Stimulated activated CD8-positive, alpha-beta memory T cell treated with anti-CD3 and anti-CD28 coated beads, Interleukin-15, amount 100 ng/mL, for 4 hours (primary cell): Measurements from ENCODE around the gene SH2B3.
"Not testable (repeated sequence)": the region's sequence is repeated elsewhere in the genome, so short reads cannot be mapped to it uniquely, and the experiment has no call there.

Experiments
- DNase-seq, 2 donors: peaks; one replicate each; pipeline ENCODE4 v3.0.0-alpha.2; 2020; ENCODE audit warnings: low read depth in 2 of 2

SH2B3 gene

DNA sequence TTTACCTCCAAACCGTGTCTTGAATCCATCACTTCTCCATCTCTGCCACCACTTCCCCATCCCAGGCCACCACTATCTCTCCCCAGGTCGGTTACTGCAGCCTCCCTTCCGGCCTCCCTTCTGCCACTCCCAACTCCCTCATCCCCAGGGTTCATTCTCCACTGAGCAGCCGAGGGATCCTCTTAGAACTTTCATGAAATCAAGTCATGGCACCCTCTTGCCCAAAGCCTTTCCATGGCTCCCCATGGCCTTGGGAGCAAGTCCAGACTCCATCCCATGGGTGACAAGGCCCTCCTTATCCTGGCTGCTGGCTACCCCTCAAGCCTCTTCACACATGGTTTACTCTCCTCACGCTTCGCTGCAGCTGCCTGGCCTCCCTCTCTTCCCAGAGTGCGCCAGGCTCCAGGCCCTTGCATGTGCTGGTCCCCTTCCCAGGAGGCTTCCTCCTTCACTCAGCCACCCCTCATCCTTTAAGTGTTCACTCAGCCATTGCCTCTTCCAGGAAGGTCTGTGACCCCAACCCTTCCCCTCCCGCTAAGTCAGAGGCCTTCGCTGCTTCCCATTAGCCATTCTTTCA lies 17.9 kb upstream of the SH2B3 start:
- DNase-seq: no peak

DNA sequence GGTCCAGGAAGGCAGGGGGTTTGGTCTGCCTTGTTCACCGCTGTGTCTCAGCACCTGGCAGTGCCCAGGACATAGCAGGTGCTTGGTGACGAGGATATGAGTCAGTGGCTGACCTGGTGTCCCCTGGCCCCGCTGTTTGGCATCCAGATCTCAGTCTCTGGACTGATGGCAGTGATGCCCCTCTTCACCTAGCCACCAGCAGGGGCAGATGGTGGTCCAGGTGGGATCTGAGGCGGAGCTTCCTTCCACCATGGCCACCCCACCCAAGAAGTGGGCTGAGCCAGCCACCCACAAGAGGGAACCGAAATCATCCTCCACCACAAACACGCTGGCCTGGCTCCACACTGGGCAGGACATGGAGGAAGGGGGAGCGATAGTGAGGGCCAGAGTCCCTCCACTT lies 16.1 kb upstream of the SH2B3 start:
- no peak for DNase-seq

DNA sequence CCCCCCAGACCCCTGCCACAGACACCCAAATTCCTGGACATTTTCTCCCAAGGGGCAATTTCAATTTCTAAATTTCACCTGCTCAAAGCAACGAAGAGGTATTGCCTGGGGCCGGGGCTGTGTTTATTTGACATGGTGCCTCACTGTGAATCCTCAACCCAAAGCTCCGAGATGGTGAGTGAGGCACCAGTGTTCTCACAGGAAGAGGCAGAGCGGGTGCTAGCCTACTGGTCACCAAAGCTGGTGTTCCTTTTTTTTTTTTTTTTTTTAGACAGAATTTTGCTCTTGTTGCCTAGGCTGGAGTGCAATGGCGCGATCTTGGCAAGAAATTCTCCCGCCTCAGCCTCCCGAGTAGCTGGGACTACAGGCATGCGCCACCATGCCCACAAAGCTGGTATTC lies 14.8 kb upstream of the SH2B3 start:
- no peak for DNase-seq

DNA sequence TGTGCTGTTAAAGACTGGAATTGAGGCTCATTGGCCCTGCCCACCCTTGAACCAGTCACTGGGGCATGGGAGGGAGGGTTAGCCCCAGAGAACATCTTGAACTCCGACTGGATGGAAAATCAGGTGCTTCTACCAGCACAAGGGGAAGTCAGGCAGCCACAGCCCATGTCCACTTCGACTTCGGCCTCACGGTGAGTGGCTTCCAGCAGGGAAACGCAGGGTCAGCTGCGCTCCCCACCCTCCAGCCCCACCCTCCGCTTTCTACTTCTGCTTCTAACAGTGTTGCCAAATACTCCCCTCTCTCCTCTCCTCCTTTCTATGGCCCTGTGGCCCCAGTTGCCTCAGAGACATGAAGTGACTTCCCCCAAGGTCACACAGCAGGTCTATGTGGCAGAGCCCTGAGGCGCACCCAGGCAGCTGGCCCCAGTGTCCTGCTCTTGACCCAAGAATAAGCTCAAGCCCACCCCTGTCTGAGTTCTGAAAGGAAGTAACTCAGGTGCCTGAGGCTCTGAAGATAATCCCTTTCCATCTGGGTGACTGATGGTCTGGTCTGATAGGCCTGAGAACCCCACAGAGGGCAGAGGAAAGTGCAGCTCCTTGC lies 11.9 kb upstream of the SH2B3 start:
- DNase-seq: no peak

DNA sequence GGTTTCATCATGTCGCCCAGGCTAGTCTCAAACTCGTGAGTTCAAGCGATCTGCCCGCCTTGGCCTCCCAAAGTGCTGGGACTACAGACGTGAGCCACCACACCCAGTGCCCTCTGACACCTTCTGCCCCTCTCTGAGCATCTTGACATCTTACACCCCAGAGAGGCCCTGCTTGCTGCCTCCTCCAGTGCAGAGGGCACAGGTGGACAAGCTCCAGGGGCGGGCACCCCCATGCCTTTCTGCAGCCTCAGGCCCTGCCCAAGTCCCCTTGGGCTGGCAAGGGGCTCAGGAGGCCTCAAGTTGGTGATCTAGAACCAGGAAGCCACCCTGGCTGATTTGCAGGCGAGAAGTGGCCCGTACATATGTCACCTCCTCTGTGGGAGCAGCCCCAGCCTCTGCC lies 11.2 kb upstream of the SH2B3 start:
- DNase-seq: no peak

DNA sequence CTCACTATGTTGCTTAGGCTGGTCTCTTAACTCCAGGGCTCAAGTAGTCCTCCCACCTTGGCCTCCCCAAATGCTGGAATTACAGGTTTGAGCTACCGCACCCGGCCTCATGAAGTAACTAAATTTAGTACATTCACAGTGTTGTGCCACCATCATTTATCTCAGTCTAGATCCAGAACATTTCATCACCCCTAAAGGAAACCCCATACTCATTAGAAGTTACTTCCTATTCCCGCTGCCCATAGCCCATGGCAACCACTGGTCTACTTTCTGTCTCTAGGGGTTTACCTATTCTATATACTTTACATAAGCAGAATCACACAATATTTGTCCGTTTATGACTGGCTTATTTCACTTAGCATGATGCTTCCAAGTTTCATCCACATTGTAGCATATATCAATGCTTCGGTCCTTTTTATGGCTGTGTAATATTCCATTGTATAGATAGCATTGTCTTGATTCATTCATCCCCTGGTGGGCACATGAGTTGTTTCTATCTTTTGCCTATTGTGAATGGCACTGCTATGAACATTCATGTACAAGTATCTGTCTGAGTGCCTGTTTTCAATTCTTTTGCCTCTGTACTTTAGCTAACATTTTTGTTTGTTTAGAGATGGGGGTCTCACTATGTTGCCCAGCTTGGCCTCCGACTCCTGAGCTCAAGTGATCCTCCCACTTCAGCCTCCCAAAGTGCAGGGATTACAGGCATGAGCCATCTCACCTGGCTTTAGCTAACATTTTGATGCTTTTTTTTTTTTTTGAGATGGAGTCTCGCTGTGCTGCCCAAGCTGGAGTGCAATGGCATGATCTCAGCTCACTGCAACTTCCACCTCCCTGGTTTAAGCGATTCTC lies 10.2 kb upstream of the SH2B3 start:
- DNase-seq: no peak

DNA sequence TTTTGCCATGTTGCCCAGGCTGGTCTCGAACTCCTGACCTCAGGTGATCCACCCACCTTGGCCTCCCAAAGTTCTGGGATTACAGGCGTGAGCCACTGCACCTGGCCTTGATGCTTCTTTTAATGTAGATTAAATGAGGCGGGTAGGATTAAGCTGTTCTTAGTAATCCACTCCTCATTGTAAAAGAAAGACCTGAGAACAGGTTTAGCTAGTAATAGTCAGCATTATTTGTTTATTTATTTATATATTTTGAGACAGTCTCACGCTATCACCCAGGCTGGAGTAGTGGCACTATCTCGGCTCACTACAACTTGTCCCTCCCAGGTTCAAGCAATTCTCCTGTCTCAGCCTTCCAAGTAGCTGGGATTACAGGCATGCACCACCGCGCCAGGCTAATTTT lies 9.5 kb upstream of the SH2B3 start:
- not testable (repeated sequence) for DNase-seq

DNA sequence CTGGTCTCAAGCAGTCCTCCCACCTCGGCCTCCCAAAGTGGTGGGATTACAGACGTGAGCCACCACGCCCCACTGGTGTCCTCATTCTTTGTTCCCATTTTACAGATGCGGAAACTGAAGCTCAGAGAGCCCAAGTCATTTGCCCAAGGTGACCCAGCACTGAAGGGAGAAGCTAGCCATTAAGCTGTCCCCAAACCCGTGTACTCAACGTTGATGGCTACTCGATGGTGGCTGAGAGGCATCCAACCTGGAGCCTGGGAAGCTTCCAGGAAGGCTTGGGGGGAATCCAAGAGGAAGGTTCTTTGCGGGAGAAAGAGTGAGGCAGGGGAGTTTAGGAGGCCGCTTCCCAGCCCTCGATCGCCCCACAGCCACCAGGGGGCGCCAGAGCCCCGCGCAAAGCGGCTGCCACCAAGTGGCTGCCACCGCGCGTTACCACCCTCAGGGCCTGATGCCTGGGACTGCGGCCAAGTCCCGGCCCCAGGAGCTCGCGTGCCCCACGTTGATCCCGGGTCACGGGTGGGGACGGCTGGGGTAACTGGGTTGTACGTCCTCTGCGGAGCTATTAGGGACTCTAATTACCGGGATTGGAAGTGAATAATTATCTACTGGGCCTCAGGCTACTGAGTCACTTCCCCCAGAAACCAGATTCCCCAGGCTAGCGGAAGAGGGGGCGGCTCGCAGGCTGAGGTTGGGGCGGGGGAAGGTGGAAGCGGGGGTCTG lies 8.8 kb upstream of the SH2B3 start:
- peak; percentile 68 for DNase-seq

DNA sequence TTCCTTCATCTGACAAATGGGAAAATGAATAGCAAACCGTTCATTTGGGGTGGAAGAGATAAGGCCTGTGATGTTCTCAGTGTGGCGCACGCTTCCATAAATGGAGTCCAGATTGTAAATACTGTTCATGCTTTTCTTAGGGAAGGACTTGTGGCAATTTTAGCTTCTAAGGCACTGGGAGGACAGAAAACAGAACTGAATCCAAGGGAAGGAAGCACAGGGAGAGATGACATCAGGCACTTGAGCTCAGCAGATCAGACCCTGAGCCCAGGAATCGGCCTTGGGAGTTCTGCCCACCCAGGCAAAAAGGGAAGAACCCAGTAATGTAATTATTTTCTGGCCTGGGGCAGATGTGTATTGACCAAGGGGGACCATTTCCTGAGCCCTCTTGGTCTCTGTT lies 7.2 kb upstream of the SH2B3 start:
- DNase-seq: no peak

DNA sequence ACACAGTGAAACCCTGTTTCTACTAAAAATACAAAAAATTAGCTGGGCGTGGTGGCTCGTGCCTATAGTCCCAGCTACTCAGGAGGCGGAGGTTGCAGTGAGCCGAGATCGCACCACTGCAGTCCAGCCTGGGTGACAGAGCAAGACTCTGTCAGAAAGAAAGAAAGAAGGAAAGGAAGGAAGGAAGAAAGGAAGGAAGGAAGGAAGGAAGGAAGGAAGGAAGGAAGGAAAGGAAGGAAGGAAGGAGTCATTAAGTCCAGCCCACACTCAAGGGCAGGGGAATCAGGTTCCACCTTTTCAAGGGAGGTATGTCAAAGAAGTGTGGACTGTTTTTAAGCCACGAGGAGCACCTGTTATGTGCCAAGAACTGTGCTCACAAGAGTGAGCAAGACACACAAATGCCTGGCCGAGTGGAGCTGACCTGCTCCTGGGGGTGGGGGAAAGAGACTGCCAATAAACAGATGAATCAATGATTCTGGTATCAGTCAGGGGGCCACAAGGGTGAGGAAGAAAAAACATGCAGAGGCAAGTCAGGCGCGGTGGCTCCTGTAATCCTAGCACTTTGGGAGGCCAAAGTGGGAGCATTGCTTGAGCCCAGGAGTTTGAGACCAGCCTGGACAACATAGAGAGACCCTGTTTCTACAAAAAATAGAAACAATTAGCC lies 5.8 kb upstream of the SH2B3 start:
- DNase-seq: not testable (repeated sequence)

DNA sequence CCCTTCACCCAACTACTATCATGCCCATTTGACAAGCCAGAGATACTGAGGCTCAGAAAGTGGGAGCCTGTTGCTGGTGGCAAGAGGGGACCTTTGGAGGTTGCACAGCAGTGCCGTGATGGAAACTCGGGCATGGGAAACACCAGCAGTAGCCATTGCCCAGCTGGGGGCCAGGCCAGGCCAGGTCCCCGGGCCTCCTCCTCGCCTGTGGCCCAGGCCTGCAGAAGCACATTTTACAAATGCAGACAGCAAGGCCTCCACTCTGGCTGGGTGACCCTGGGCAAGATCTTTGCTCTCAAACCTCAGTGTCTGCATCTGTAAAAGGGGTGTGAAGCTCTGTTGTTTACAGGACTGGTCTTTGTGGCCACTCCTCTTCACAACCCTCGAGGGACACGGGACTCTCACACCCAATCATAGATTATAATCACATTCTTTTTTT lies 4.5 kb upstream of the SH2B3 start:
- DNase-seq: no peak

DNA sequence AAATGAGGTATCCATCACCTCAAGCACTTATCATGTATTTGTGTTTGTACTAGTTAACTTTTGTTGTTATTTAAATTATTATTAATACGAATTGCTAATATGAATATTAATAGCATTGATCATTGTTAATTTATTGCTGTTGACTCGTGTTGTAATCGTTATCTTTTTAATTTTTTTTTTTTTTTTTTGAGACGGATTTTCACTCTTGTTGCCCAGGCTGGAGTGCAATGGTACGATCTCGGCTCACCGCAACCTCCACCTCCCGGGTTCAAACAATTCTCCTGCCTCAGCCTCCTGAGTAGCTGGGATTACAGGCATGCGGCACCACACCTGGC lies 3.3 kb upstream of the SH2B3 start:
- DNase-seq: not testable (repeated sequence)

DNA sequence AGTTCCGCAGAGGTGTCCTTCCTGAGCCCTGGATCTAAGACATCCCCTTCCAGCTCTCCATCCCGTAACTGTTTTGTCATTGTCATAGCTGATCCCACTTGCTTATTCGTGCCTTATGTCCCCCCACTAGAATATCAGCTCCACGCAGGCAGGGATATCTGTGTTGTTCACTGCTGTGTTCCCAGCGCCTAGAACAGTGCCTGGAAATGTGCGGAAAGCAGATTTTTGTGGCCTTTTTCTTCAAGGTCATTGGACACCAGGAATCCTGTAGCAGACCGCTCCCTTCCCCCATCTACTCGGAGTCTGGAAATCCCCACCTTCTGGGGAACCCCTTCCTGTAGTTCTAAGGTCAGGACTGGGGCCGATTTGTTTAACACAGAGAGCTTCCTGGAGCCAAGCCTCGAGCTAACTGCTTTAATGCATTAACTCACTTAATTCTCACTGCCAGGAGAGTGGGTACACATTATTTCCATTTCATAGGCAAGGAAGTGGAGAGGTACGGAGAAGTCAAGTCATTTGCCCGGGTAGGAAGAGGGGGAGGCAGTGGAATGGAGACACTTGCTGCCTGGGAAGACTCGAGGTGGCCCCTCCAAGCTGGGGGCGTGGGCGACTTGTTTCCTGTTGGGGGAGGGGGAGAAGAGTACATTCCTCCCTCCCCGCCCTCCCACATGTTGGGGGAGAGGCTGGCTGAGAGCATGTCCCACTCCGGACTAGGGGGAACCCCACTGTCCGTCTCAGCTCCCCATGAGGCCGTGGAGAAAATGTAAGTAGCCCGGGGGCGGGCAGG lies 1.2 kb upstream of the SH2B3 start:
- DNase-seq: peak; percentile 73 to 89

DNA sequence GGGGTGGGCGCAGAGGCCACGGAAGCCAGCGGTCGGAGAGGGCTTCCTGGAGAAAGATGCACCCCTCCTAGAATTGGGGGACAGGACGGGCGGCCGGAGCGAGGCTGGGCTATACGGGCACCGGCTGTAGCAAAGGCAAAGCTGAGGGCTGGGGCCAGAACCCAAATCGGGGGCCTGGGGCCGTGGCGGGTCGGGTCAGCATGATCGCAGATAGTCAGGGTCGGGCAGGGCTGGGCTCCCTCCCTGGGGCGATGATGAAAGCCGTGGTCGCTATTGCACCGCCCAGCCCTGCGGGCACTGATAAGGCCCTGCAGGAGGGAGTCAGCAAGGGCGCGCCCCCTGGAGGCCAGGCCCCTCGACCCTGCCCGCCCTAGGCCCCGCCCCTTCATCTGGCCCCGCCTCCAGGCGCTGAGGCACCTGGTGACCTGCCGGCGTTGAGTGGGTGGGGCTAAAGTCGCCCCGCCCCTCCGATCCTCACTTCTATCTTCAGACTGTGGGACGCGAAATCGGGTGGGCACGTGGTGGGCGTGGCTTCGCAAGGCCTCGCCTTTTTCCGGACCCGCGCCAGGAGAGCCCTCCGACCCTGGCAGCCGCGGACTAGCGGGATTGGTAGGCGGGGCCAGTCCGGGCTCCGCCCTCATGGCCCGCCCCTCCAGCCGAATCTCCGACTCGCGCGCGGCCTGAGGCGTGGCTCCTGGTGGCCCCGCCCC lies 419 bp upstream of the SH2B3 start:
- peak; percentile 98 to 100 for DNase-seq

DNA sequence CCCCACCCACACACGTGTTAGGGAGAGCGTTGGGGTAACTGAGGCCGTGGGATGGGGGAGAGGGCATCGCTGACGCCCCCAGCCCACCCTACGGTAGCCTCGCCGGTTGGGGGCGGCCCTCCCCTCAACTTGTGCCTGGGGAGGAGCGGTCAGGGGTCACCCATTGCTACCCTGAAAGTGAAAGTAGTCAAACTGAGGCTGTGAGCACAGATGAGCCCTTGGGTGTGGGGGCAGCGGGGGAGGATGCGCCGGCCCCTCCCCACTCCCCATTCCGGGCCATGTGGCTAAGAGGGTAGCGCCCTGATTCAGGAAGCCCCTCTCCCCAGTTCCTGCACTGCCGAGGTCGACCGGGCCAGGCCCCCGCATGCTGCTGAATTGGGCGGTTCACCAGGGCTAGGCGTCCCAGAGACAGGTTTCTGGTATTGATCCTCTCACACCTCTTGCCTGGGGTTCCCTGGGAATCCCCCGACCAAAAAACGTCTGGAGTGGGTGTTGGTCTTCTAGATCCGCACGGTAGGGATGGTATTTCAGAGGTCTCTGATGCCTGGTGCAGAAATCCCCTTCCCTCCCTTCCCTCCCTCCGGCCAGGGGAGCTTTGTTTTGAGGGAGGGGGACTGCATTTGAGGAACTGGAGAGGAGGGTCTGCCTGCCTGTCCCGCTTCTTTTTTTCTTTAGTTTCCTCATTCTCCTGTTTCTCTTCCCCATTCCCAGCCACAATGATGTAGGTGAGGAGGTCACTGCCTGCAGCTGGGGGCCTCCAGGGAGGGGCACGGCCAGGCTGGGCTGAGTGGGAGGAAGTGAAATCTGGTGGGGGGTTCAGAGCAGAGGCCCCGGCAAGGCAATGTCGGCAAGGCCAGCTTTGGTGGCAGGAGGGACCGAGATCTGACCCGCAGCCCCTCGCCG lies 1.0 kb downstream of the SH2B3 start:
- DNase-seq: no peak

DNA sequence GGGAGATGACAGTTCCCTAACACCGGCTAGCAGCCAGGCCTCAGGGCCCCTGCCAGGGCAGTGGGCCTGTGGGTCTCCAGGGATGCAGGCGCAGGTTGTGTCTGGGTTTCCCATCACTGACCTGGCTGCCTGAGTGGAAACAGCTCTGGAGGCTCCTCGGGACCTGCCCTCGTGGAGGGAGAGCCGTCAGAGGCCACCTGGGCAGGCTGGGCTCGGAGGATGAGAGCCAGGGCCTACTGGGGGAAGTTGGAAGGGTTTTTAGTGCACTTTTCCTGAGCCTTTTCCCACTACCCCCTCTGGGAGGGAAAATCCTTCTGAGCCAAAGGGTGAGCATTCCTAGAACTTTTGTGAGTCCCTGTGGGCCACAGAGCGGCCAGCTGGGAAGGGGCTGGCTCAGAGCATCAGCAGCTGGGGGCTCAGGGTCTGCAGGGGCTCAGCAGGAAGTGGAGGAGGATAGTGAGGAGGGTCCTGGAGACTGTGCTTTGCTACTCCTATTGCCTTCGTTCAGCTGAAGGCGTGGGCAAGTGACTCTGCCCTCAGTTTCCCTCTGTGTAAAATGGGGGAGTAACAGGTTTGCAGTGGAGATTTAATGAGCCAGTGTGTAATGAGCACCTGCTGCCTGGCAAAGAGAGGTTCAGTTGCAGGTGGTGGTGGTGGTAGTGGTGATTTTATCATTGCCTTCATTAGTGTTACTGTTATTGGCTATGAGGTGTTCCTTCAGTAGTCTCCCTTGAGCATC lies 1.8 kb downstream of the SH2B3 start:
- no peak for DNase-seq

DNA sequence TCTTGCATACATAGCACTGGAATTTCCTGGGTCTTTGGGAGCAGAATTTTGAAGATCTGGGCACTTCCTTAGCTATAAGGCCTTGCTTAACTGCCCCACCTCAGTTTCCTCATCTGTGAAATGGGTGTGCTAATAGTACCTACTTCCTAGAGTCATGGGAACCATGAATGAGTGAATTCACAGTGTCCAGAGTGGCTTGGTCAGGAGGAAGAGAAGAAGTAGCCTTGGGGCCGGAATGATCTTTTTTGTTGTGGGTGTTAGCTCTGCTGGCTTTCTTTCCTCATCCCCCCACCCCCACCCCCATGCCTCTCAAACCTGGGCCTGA lies 2.4 kb downstream of the SH2B3 start:
- no peak for DNase-seq

DNA sequence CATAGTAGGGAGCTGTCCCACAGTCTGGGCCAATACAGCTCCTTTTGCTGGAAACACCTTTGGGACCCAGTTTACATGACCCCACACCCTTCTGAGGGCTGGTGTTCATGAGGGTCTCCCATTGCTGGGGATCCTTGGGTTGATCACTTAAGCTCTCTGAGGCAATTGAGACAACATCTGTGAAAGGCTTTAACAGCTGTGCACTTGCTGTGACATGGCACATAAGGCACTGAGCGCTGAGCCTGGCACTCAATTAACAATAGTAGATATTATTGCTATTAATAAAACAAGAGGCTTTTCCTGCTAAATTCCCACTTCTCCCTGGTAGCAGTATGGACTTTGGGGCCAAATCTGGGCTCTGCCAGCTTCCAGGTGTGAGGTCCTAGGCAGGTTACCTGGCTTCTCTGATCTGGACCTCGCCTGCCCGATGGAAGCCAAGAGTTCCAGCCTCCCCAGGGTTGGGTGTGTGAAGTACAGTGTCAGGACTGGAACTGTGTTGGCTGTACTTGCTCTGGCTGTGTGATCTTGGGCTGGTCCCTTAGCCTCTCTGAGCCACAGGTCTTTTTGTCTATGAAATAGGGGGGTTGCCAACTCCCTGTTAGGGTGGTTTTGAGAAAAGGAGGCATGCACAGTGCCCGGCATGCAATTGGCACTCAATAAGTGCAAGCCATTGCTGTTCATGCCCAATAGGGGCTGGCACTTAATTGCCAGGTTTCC lies 3.1 kb downstream of the SH2B3 start:
- DNase-seq: no peak
